ENCODE results near the gene SLC39A1. TPM values are rescaled to one million over a fixed set of nuclear protein-coding genes. Genes with fewer than 3 reads are reported as not detected.

Gene SLC39A1
- total and polyA plus RNA-seq, 2 of the 4 experiments (the other 2 are of a cell fraction): 89.1 to 97.7 TPM

DNA sequence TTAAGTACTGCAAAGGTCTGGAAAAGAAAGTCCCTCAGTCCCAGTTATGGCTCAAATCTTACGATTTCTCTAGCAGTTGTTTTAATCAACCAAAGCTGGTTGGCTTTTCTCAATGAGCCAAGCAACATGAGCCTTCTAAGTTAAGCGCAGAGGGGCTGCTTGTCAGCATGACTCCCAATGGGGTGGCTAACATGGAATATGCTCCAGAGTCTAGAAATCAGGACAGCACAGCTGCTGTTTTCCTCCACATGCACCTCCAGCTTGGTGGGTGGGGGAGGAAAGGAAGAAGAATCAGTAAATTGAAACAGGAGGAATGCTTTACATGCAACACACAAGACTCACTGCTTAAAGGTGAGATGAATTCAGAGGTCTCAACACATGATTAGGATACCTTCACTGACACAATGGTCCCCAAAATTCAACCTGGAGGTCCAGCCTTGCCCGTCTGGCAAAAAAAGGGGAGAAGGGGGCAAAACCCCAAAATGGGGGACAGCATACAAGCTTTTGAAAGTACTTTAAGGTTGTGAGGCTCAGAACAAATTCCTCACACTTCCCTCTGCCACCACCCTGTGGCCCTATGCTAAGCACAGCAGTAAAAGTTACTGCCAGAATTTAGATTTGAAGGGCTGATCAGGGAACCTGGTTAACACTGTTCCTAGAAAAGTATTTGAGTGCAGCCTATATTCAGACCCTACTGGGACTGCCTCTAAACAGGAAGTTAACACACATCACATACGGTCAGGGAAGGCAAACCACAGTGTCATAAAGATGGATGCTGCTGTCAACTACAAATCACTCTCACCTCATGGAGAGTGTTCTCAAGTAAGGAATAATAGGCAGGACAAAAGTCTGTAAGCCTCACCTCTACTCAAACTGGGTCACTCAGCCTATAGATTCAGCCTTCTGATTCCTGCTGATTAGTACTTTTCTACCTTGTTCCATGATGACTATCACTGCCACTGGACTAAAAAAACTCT, 43.2 kb downstream of the SLC39A1 start (continued):
- TF ChIP-seq RAD21 (IDR thresholded peaks at IDR 0.05; ENCODE audit: low read length): peak; percentile 27
- TF ChIP-seq BHLHE40 (IDR thresholded peaks at IDR 0.05; ENCODE audit: low read depth, low read length): no peak
- no peak for TF ChIP-seq CEBPB (IDR thresholded peaks at IDR 0.05; ENCODE audit: low read depth, low read length)
- peak; percentile 37 for TF ChIP-seq CTCF (conservative IDR thresholded peaks at IDR 0.05; ENCODE audit: low read depth, low read length)
